GM10248 (cell line): ENCODE results near the gene PNPT1.
A peak's percentile ranks its signal among the peaks of the same experiment; 100 is the strongest.
"Not testable (repeated sequence)": the region's sequence is repeated elsewhere in the genome, so short reads cannot be mapped to it uniquely, and the experiment has no call there.

Experiments used
- CTCF ChIA-PET: fragments of 300-600 bp; sonication (Branson Sonifier 250); formaldehyde crosslinking; extraction: SDS; loops from one replicate; lab custom pipeline; 2021; ENCODE audit warnings: antibody characterized with exemption; lab: Yijun Ruan, JAX
- POLR2A ChIA-PET: fragments of 350-650 bp; sonication (Branson Sonifier 250); formaldehyde crosslinking; extraction: SDS; loops from one replicate; lab custom pipeline; 2020; ENCODE audit warnings: antibody characterized with exemption; lab: Yijun Ruan, JAX
- DNase-seq: peaks from one replicate; pipeline ENCODE4 v3.0.0; 2012; ENCODE audit errors: extremely low spot score
- TF ChIP-seq, protein P1 (sequence below): IDR thresholded peaks from 2 replicates; pipeline ENCODE4 v1.5.1; 2012; ENCODE audit warnings: mild to moderate bottlenecking, low read depth; ENCODE audit errors: extremely low read depth, missing control alignments, control extremely low read depth

The PNPT1 gene

GRCh38 chr2:55693181-55694125, at the start of gene PNPT1:
Gene PNPT1 (minus strand): TSS chr2:55693844. CDS start chr2:55693823, 21 bp downstream.
- peak; percentile 98 for DNase-seq
- POLR2A ChIA-PET = no interaction called here
- CTCF ChIA-PET = interaction anchor here (1.1 kb wide), 1 partner anchor 24 kb away, joined by 3 read pairs; no protein-coding TSS in a partner anchor
- TF ChIP-seq, protein P1, sequence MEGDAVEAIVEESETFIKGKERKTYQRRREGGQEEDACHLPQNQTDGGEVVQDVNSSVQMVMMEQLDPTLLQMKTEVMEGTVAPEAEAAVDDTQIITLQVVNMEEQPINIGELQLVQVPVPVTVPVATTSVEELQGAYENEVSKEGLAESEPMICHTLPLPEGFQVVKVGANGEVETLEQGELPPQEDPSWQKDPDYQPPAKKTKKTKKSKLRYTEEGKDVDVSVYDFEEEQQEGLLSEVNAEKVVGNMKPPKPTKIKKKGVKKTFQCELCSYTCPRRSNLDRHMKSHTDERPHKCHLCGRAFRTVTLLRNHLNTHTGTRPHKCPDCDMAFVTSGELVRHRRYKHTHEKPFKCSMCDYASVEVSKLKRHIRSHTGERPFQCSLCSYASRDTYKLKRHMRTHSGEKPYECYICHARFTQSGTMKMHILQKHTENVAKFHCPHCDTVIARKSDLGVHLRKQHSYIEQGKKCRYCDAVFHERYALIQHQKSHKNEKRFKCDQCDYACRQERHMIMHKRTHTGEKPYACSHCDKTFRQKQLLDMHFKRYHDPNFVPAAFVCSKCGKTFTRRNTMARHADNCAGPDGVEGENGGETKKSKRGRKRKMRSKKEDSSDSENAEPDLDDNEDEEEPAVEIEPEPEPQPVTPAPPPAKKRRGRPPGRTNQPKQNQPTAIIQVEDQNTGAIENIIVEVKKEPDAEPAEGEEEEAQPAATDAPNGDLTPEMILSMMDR = no peak

GRCh38 chr2:55742996-55743395, 49.4 kb upstream of the PNPT1 start:
- POLR2A ChIA-PET = no interaction called here
- TF ChIP-seq, protein P1 = no peak
- no peak for DNase-seq
- CTCF ChIA-PET = no interaction called here

DNA sequence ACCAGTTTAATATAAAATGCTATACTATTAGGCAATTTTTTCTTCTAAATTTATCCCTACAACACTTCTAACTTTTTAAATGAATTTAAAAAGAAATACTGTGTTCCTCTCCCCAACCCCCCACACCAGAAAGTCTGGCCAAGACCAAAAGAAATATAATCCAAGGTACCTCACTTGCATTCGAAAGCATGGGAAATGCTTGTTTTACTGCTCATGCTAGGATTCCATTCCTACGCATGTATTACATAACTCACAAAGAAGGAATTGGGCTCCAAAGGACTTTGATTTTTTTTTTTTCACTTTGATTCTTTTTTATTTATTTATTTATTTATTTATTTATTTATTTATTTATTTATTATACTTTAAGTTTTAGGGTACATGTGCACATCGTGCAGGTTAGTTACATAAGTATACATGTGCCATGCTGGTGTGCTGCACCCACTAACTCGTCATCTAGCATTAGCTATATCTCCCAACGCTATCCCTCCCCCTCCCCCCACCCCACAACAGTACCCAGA, 42.4 kb upstream of the PNPT1 start:
- DNase-seq, POLR2A ChIA-PET, CTCF ChIA-PET: not testable (repeated sequence)

- CTCF ChIA-PET = interaction anchor here (3.2 kb wide), 1 partner anchor 16 kb away, joined by 13 read pairs; no protein-coding TSS in a partner anchor
- DNase-seq = no peak
- POLR2A ChIA-PET = no interaction called here
- TF ChIP-seq, protein P1 = no peak
Measured at GRCh38 chr2:55734726-55735125, 41.1 kb upstream of the PNPT1 start.

- no peak for DNase-seq
- TF ChIP-seq, protein P1 = no peak
- ChIA-PET CTCF (interaction anchor here (3.2 kb wide), 1 partner anchor 15 kb away, joined by 13 read pairs; no protein-coding TSS in a partner anchor), POLR2A (no interaction called here)
Measured at GRCh38 chr2:55733335-55733734, 39.7 kb upstream of the PNPT1 start.

DNA sequence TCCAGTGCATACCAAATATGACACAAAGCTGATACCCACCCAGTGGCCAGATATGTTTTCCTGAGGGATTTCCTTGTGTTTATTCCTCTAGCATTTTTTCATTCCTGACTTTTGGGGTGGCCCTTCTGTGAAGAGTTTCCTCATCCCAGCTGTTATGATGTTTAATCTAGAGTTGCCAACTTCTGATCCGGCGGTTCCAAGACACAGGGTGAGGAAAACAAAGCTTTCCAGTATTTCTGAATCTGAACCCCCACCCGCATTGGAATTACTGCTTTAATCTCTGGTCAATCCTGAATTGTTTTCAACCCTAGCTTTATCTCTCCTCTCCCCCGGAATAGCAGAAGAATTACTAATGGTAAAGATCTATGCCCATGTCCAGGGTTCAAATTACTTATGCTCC, 39.2 kb upstream of the PNPT1 start:
- ChIA-PET CTCF (interaction anchor here (2.1 to 3.2 kb wide), 2 partner anchors 10 to 14 kb away, joined by 7 to 13 read pairs; no protein-coding TSS in a partner anchor), POLR2A (no interaction called here)
- DNase-seq = no peak
- TF ChIP-seq, protein P1 = no peak
